Measurements from ENCODE around the gene CCDC91.

The CCDC91 gene

DNA sequence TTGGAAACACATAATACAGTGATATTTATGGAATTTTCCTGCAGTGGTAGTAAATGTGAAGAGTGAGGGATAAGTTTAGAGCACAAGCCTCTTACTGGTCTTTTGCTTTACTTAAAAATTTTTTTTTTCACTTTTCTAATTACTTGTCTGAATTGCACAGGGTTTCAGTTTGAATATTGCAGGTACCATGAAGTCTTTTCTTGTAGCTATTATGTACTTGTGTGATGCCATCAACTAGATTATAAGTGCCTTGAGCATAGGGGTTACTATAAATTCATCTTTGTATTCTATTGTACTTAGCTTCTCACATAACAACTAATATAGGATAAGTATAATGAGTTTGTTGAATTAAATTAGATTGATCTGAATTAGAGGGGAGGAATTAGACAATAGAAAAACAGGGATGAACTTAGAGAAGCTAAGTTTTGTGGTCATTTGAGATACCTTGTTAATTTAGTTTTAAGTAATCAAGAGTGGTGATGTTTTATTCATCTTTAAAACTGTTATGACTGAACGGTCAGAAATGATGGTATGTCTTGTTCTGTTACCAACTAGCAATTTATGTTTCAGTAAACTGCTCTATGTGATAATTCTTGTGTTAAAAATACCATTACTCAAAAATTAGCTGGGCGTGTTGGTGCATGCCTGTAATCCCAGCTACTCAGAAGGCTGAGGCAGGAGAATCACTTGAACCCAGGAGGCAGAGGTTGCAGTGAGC is 42.1 kb downstream of the CCDC91 start:
- H3K27ac ChIP-seq = no peak overlapping the region; the same call in 1 of the 2 replicates
- TF ChIP-seq, protein P1, sequence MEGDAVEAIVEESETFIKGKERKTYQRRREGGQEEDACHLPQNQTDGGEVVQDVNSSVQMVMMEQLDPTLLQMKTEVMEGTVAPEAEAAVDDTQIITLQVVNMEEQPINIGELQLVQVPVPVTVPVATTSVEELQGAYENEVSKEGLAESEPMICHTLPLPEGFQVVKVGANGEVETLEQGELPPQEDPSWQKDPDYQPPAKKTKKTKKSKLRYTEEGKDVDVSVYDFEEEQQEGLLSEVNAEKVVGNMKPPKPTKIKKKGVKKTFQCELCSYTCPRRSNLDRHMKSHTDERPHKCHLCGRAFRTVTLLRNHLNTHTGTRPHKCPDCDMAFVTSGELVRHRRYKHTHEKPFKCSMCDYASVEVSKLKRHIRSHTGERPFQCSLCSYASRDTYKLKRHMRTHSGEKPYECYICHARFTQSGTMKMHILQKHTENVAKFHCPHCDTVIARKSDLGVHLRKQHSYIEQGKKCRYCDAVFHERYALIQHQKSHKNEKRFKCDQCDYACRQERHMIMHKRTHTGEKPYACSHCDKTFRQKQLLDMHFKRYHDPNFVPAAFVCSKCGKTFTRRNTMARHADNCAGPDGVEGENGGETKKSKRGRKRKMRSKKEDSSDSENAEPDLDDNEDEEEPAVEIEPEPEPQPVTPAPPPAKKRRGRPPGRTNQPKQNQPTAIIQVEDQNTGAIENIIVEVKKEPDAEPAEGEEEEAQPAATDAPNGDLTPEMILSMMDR (conservative IDR thresholded peaks at IDR 0.05) = no peak

DNA sequence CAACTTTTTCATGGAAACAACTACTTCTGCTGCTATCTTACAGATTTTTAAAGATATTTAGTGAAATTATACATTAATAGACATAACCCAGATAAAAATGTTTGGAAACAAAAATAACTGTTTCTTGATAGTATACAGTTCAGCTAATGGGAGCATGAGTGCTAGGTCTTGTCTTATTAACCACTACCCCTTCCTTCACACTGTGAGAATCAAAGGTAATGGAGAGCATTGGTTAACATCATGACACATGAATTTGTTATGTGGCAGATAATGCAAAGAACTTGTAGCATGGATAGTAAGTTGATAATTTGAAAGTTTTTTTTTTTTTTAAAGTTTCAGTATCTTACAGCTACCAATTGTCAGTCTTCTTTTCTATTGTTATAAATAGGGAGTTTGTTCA is 44.2 kb downstream of the CCDC91 start:
- H3K27ac ChIP-seq = no peak overlapping the region
- TF ChIP-seq, protein P1 (conservative IDR thresholded peaks at IDR 0.05) = no peak

DNA sequence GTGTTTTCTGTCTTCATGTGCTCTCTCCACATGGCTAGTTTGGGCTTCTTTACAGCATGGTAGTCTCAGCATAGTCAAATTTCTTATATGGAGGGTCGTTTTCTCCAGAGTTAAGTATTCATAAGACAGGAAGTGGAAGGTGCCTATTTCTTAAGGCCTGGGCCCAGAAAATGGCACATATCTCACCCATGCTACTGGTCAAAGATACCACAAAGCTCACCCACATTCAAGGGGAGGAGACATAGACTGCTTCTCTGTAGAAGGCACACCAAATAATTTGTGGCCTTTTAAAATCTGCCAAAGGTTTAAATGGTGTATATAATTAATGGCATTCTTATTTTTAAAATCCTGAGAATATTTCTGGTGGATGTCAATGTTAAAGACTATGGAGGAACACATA is 44.8 kb downstream of the CCDC91 start:
- no peak overlapping the region for H3K27ac ChIP-seq
- TF ChIP-seq, protein P1 (conservative IDR thresholded peaks at IDR 0.05) = no peak

DNA sequence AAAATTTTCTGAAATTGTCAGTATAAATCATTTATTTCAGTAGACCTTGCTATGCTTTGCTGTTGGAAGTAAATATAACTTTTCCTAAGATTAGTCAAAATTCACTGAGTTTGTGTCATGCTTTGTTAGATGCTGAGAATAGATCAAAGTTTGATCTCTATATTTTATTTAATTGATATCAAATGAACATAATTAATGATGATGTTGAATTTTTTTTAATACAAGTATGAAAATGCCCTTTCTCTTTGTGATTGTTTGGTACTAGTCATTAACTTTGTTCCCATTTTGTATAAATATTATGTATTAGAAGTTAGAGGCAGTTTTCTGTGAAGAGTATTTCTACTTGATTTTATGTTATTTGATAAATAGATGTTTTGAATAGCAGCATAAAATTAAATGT is 45.7 kb downstream of the CCDC91 start:
- TF ChIP-seq, protein P1 (conservative IDR thresholded peaks at IDR 0.05) = no peak
- no peak overlapping the region for H3K27ac ChIP-seq

DNA sequence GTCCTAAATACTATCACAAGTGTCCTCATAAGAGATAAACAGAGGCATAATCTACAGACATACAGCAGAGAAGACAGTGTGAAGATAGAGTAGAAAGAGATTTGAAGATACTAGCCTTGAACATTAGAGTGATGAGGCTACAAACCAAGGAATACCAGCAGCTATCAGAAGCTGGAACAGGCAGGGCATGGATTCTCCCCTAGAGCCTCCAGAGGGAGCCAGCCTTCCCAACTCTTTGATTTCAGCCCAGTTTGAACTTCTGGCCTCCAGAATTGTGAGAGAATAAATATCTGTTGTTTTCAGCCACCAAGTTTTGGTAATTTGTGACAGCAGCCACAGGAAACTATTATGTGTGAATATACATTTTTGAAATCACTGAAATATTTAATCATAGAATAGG is 47.2 kb downstream of the CCDC91 start:
- no peak overlapping the region for H3K27ac ChIP-seq
- TF ChIP-seq, protein P1 (conservative IDR thresholded peaks at IDR 0.05) = peak; percentile 63

DNA sequence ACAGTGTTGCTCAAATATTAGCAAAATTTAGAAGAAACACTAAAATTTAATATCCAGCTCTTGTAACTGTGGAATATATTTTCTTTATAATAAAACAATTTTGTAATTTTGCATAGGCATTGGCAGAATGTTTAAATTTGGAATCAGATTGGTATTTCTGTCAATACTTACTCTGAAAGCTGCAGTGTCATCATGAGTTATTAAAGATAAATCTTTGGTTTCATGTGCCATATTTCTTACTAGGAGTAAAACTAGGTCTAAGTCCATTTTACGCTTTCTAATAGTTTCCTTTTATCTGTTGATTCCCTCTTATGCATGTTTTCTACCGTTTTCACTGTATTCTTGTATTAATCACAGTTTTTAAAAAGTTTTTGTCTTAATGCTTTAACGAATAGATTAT is 49.7 kb downstream of the CCDC91 start:
- TF ChIP-seq, protein P1 (conservative IDR thresholded peaks at IDR 0.05) = no peak

DNA sequence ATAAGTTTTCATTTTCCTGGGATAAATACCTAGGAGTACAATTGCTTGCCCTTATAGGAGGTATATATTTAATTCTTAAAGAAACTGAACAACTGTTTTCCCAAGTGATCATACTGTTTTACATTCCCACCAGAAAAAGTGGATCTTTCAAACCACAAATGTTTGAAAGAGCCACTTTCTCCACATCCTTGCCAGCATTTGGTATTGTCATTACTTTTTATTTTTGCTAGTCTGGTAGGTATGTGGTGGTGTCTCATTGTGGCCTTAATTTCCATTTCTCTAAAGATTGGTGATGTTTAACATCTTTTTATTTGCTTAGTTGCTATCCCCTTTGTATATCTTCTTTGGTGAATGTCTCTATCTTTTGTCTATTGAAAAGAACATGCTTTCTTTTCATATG is 50.6 kb downstream of the CCDC91 start:
- H3K27ac ChIP-seq = no peak overlapping the region
- TF ChIP-seq, protein P1 (conservative IDR thresholded peaks at IDR 0.05) = no peak

More for the DNA sequence above, 49.7 kb downstream of the CCDC91 start:
- H3K27ac ChIP-seq = no peak overlapping the region
